ENCODE data around the gene CEACAM18.
"Not testable (repeated sequence)": the region's sequence is repeated elsewhere in the genome, so short reads cannot be mapped to it uniquely, and the experiment has no call there.

The CEACAM18 gene

GRCh38 chr19:51478381-51479234 lies at the start of gene CEACAM18:
Gene CEACAM18, plus strand, starts transcription at chr19:51478539.
- DNase-seq, result no peak

- DNase-seq, result no peak
Measured at GRCh38 chr19:51430221-51430620, 48.1 kb upstream of the CEACAM18 start.

DNA sequence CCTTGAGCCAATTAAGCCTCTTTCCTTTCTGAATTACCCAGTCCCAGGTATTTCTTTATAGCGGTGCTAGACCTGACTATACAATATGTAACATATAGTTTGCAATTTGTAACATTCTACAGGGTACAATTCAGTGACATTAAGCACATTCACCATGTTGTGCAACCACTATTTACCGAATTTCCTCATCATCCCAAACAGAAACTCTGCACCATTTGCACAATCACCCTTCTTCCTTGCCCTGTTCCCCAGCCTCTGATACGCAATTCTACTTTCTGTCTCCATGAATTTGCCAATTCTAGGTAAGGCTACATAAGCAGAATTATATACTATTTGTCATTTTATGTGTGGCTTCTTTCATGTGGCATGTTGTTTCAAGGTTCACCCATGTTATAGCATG lies 47.2 kb upstream of the CEACAM18 start:
- no peak for DNase-seq

DNA sequence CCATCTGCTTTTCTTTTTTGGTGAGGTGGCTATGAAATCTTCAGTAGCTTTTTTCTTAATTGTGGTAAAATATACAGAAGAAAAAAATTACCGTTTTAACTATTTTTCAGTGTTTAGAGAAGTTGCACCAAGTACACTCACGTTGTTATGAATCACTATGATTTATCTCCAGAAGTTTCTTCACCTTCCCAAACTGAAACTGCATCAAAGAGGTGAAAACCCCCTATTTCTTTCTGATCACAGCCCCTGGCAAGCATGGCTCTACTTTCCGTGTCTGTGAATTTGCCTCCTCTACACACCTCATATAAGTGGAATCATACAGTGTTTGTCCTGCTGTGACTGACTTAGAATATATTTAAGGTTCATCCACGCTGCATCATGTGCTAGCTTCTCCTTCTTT lies 45.3 kb upstream of the CEACAM18 start:
- no peak for DNase-seq

DNA sequence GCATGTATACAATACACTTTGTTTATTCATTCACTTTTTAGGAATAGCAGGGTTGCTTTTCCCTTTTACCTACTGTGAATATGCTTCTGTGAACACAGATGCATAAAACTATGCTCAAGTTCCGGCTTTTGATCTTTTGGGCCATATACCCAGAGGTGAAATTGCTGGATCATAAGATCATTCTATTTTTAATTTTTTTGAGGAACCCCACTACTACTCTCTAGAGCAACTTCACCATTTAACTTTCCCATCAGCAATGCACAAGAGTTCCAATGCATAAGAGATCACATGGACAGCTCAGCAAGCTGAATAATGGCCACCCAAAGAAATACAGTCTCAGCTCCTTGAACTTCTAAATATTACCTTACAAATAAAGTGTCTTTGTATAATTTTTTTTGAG lies 43.9 kb upstream of the CEACAM18 start:
- DNase-seq, result no peak

DNA sequence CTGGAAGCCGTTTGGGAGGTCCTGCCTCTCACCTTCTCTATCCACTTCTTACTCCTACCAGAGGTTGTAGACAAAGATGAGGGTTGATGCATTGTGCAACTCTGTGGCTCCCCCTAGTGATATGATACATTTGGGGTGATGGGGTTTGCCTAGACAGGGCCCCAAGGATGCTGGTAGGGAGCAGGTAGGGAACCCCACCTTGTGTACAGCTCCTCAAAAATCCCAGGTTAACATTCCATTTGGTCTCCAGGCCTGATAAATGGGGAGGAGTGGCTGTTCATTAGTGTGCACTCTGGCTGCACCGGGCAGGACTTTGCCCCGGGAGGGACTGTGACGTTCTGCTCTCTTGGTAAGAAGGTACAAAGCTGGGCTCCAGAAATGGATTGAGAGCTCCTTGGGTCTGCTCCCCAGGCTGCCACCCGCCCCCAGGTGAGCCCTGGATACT lies 39.3 kb upstream of the CEACAM18 start:
- DNase-seq, result no peak

DNA sequence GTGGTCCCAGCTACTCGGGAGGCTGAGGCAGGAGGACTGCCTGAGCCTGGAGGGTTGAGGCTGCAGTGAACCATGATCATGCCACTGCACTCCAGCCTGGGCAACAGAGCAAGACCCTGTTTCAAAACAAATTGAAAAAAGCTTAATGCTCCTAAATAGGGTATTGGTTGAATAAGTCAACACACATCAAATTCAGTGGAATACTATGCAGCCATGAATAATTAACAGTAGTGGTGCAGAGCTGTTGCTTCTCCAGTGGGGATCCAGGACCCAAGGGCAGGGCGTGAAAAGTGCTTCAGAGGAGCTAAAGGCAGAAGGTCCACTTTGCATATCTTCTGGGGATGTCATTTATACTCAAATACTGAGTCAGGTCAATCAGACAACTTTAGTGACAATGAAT lies 38.3 kb upstream of the CEACAM18 start:
- no peak for DNase-seq

DNA sequence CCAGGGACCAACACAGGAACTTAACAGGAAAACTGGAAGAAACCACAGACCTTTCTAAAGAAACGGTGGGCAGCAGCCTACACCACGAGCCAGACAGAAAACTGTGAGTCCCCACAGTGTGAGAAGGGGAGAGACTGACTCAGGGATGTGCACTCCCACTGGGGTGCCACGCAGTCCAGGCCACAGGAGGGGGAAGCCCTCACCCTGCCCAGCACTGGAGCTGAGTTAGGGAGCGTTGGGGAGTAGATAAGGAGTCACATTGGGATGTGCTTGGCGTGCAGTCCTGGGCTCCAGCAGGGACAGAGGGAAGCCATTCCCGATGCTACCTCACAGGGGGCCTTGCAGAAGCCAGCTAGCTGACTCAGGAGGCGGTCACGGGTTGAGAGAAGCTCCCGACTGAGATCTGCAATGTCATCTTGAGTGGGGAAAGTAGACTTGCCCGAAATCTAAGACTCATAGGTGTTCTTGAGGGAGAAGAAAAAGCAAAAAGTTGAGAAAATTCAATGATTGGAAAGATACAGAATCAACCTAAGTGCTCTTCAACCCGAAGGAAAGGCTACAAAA lies 37.4 kb upstream of the CEACAM18 start:
- DNase-seq, result no peak

DNA sequence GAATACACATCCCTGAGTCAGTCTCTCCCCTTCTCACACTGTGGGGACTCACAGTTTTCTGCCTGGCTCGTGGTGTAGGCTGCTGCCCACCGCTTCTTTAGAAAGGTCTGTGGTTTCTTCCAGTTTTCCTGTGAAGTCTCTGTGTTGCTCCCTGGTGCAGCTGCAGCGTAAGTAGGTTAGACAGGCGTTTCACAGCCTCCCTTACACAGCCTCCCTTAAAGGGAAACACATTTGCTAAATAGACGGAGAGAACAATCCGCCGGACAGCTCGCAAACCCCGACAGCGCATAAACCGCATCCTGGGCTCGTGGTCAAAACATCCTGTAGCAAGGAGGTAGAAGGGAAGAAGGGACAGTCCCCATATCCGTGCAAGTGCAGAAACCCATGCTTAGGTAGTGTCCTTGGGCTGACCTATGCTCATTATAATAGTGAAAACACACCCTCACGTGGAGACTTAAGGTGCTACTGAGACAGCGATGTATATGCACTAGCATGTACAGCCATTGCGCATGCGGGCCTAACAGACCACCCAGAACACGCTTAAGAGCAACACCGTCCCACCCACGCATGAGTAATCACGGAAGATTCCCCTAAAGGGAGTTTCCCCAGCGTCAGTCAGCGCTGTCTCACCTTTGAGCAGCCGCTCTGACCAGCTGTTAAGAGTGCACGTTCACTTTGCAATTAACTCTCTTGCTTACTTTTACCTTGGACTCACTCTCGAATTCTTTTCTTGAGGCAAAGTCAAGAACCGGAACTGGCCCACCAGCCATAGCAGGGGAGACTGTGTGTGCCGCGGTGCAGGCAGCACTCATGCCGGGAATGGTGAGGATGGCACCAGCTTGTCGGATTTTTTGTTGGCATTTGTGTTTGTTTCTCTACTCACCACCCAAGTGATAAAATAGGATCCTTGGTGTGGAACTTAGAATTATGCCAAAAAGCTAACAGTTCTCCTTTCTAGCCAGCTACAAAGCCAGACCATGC lies 36.6 kb upstream of the CEACAM18 start:
- DNase-seq, result no peak

- DNase-seq, result not testable (repeated sequence)
Measured at GRCh38 chr19:51447510-51447909, 30.8 kb upstream of the CEACAM18 start.

- DNase-seq, result no peak
Measured at GRCh38 chr19:51448011-51448410, 30.3 kb upstream of the CEACAM18 start.

DNA sequence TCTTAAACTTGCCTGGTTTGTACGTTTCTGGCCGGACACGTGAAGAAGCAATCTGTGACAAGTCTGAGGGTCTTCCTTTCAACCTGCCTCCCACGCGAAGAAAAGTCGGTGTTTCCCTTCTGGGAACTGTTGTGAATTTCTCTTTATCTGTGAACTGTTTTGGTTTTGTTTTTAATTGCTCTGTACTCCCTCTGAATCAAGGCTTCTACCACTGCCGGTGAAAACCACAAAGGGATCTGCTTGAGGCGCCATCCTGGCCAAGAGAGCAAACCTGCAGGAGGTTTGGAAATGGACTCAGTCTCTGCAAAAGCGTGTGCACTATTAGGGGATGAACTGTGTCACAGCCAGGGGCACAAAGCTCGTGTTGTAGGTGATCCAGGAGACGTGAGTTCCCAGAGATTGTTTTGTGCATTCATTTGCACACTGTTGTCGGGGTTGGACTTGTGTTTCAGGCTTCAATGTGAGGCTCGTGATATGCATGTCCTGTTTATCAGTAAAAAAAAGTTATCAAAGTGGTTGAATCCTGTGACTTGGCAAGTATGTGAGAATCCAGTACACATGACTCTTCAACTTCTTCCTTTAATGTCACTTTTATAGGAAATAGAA lies 29.8 kb upstream of the CEACAM18 start:
- no peak for DNase-seq

DNA sequence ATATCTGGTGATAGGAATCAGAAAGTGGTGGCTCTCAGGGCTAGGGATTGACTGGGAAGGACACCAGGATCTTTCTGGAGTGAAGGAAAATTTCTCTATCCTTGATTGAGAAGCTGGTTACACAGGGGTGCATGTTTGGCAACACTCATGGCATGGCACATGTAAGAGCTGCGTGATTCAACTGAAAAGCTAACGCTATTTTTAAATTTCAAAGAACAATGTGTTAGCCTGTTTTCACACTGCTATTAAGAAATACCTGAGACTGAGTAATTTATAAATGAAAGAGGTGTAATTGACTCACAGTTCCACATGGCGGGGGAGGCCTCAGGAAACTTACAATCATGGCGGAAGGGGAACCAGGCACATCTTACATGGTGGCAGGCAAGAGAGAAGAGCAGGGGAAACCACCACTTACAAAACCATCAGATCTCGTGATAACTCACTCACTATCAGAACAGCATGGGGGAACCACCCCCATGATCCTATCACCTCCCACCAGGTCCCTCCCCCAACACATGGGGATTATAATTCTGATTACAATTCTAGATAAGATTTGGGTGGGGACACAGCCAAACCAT lies 27.5 kb upstream of the CEACAM18 start:
- DNase-seq, result no peak

- no peak for DNase-seq
Measured at GRCh38 chr19:51456541-51457290, 21.6 kb upstream of the CEACAM18 start.

GRCh38 chr19:51457351-51458013 lies 20.9 kb upstream of the CEACAM18 start:
- DNase-seq, result no peak

GRCh38 chr19:51458051-51458645 lies 20.2 kb upstream of the CEACAM18 start, which contains the start of gene SIGLEC8:
Gene SIGLEC8, minus strand, starts transcription at chr19:51458454. Its CDS starts 67 bp downstream, at chr19:51458387.
- DNase-seq, result no peak

GRCh38 chr19:51458899-51459505 lies 19.3 kb upstream of the CEACAM18 start:
- no peak for DNase-seq

DNA sequence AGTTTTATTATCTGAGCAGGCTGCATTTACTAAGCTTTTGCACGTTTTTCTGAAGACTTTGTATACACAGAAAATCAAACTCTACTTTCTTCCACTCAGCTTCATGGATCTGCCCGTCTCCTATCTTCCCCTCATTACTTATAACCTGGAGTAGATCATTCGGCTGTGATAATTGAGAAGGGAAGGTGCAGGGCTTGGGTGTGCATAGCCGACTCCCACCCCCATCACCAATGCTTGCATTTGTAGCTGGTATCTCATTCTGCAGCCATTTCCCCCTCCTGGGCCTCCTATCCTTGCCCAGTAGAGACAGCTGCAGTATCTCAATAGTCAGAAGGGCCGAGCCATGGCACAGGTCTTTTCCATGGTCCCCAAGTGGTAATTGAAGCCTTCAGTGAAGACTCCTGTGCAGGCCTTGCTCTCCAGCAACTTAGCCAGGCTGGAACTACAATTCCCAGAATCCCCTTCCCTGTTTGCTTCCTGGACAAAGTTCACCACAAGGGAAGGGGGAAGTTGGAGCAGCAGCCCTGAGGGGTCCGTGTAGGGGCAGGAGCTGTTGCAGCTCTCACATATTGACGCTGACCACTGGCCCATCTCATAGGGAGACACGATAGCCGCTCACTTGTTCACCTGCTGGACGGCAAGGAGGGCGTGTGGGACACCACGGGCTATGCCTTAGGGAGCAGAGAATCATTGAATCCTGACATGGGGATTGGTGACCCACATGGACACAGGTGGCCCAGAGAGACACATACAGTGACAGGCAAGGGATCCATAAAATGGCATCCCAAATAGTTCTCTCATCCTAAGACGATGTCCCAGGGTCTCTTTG lies 18.0 kb upstream of the CEACAM18 start:
- no peak for DNase-seq

- no peak for DNase-seq
Measured at GRCh38 chr19:51461723-51462161, 16.6 kb upstream of the CEACAM18 start.

Data from cortex of kidney (tissue), 1 donor.